Activated CD8-positive, alpha-beta memory T cell treated with anti-CD3 and anti-CD28 coated beads for 4 hours (primary cell): ENCODE results near the gene SHFL.

ENCODE experiments used
- DNase-seq, 2 donors: peaks; one replicate each; pipeline ENCODE4 v3.0.0-alpha.2; 2020; ENCODE audit warnings: low read depth in 2 of 2

The SHFL gene

DNA sequence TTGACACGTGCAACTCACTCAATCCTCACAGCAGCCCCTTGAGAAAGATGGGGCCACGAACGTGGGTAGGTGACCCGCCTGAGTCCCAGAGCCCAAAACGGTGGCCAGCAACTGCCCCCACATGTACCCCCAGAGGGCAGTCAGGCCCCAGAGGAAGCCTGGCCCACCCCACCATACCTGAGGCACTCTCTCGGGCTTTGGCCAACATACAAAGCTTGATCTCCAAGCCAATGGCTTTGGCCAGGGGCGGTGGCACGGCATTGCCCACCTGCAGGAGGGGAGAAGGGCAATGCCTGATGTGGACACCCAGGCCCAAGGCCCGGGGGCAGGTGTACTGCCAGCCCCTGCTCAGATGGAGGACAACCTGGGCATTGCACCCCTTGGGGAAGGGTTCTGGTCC, 47.9 kb downstream of the SHFL start:
- DNase-seq: no peak

DNA sequence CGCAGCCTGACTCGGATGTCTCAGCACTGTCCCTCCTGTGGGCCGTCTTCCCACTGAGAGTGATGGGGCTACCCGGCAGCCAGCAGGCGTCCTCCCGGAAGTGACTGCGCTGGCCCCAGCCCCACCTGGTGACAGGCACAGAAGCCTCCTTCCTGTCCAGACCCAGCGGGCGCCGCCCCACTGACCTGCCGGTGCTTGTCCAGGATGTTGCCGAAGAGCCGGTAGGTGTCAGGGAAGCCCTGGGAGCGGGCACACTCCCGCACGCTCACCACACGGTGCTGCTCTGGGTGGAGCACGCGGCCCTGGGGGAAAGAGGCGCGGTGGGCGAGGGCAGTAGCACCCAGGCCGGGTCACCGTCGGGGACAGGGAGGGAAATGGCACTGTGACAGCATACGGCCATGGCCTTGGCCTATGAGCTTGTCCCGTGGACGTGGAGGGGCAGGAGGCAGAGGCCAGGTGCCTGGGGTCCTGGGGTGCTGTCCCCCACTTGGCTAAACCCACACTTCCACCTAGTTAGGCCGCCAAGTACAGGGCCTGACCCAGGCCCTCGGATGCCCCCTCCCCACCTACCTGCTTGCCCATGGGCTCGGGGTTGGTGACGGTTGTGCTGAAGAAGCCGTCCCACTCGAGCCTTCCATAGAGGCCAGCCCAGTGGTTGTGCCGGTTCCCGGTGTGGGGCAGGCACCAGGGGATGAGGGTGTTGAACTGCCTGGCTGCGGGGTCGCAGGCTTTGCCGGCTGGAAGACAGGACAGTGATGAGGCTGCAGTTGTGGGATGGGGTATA, 49.6 kb downstream of the SHFL start:
- DNase-seq: no peak

DNA sequence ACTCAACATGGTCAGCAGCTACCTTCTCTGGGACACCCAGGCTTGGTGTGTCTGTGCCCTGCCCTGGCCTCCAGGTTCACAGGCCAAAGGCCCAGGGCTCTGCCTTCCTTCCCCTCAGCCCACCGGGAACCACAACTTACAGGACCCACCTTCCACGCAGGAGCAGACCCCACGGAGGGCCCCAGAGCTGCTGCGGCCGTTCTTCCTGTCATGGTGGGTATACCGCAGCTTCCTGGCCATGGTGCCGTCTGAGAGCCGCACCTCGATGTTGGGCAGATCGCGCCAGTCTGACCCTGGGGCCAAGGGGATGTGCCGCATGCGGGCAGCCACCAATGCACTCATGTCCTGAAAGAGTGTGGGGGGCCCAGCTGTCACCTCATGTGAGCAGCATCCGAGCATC, 50.8 kb downstream of the SHFL start:
- DNase-seq: no peak

- DNase-seq: no peak
Observed at GRCh38 chr19:10137751-10138682, 51.9 kb downstream of the SHFL start.

DNA sequence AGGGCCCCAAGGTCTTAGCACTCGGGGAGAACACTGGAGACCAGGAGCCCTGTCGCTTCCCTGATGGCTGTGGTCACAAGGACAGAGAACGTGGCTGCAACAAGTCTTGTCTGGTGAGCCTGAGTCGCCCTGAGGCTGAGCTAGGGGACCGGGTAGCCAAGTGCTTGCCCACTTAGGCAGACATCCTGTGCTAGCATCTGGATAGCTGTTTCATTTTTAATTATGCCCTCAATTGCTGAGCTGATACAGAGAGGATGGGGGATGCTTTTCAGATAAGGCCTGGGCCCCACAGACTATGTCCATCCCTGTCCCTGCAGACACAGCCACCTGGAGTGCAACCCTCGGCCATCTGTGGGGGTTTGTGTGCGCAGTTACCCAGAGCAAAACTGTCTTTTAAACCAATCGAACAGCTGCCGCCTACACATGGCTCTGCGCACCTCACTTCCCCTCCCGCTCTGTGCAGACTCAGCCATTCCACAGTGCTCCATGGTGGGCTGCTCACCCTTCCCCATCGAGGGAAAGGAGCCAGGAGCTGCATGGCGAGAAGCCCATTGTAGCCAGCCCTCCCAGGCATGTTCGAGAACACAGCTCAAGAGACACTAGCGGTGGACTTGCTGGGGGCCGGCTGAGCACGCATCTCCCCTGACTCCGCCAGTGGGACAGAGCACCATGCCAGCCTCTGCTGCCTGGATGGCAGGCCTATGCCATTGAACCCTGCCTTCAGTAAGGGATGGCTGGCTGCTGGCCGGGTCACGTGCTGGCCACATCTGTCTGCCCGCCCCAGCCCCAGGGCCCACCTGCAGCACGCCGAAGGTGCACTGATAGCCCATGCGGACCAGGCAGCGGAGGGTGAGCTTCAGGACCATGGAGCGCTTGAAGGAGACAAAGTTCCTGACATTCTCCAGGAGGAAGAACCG, 53.0 kb downstream of the SHFL start:
- no peak for DNase-seq

DNA sequence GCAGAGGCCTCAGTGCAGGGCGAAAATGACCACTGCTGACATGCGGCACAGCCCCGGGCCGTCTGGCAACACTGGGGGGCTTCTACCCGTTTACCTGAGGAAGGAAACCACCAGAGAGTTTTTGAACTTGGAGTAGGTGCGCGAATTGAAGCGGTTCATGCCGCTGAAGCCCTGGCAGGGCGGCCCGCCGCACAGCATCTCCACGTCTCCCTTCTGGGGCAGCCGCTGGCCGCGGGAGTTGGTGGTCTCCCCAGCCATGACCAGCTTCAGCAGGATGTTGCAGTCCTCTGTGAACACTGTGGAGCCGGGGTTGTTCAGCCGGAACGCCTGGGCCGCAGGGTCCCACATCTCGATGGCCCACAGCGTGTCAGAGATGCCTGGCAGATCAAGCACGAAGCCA, 53.8 kb downstream of the SHFL start:
- DNase-seq: no peak

DNA sequence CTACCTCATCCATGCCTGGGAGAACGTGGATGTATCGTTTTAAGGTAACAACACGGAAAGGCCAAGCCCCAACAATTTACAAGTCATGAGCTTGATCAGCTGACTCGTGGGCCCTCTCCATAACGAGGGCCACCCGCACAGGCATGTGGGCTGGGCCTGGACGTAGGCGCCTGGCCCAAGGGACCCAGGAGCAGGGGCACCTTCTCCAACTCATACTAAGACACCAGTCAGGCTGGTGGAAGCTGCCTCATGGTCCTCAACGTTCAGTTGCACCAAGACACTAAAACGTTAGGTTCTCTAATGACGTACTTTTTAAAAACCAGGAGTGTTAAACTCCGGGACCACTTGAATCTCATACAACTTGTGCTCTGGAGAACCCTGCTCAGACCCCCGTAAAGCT, 55.4 kb downstream of the SHFL start:
- DNase-seq: no peak

DNA sequence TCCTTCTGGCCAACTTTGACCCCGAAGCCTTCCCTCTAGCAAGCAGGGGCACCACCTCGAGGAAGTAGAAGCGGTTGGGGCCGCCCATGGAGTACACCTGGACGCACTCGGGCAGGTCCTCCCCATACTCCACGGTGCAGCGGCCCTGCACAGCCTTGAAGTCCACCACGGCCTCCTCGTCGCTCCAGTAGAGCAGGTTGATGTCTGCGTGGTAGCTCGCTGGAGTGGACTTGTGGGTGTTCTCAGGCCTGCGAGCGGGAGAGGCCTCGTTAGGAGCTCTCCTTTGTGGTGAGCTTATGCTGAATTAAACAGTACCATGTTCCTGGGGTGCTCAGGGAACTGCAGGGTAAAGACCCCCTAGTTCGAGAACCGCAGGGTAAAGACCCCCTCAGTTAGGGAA, 55.9 kb downstream of the SHFL start:
- DNase-seq: no peak
